RWPE2 (cell line): ENCODE results near the gene SQOR.

Experiments
- ATAC-seq: fragments of 200-7000 bp; cut with Tn5 transposase; 3 replicates; pipeline ENCODE4 v1.9.1; 2021; ENCODE audit warnings: low read depth
- DNase-seq: peaks from one replicate; pipeline ENCODE4 v3.0.0-alpha.2; 2020; ENCODE audit warnings: low spot score
- H3K27ac ChIP-seq: fragments of 450-650 bp; 2 replicates; pipeline ENCODE4 v1.5.1; 2017; ENCODE audit warnings: mild to moderate bottlenecking; ENCODE audit not compliant: poor library complexity, severe bottlenecking
- H3K27me3 ChIP-seq: fragments of 250-450 bp; sonication (Bioruptor Pico); 2 replicates; pipeline ENCODE4 v1.5.1; 2021; ENCODE audit warnings: mild to moderate bottlenecking, moderate library complexity; ENCODE audit not compliant: insufficient read depth, poor library complexity, severe bottlenecking
- H3K36me3 ChIP-seq: fragments of 250-450 bp; sonication (Bioruptor Pico); 2 replicates; pipeline ENCODE4 v1.5.1; 2020; ENCODE audit warnings: low read depth, mild to moderate bottlenecking, moderate library complexity
- H3K4me1 ChIP-seq: fragments of 250-450 bp; sonication (Bioruptor Pico); 2 replicates; pipeline ENCODE4 v1.5.1; 2021; ENCODE audit warnings: mild to moderate bottlenecking, moderate library complexity; ENCODE audit not compliant: insufficient read depth, poor library complexity, severe bottlenecking
- H3K4me3 ChIP-seq: fragments of 250-450 bp; sonication (Bioruptor Pico); 2 replicates; pipeline ENCODE4 v1.5.1; 2021; ENCODE audit warnings: mild to moderate bottlenecking, moderate library complexity; ENCODE audit not compliant: severe bottlenecking
- H3K9me3 ChIP-seq: fragments of 250-450 bp; sonication (Bioruptor Pico); 2 replicates; pipeline ENCODE4 v1.5.1; 2021; ENCODE audit warnings: mild to moderate bottlenecking, moderate library complexity; ENCODE audit not compliant: severe bottlenecking
- TF ChIP-seq, protein P1 (sequence below): fragments of 450-650 bp; IDR thresholded peaks from one replicate; pipeline ENCODE4 v1.5.1; 2017; ENCODE audit warnings: mild to moderate bottlenecking, moderate library complexity; ENCODE audit not compliant: poor library complexity, severe bottlenecking

SQOR gene

DNA sequence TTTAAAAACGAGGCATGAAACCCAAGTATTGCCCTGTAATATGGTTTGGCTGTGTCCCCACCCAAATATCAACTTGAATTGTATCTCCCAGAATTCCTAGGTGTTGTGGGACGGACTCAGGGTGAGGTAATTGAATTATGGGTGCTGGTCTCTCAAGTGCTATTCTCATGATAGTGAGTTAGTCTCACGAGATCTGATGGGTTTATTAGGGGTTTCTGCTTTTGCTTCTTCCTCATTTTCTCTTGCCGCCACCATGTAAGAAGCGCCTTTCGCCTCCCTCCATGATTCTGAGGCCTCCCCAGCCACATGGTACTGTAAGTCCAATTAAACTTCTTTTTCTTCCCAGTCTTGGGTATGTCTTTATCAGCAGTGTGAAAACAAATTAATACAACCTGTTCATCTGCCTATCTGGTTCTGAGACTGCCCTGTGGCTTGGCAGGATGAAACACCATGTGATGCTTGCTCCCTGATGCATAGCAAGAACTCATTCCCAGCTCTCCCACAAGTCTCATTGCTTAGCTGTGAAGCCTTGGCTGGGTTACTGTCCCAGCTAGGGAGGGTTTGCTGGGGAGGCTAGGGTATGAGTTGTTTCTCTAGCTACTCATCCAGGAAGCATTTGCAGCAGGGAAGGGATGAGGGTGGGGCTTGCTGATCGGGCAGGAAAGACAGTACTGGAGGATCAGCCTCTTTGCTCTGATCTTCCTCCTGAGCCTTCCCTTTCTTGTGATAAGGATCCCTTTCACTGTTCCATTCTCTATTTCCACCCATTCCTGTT is 3.7 kb upstream of the SQOR start:
- ATAC-seq (peak; percentile 64), DNase-seq (peak; percentile 81)
- Histone ChIP-seq H3K4me1 (peaks cover 14% of the 10 kb centered on the region), H3K36me3 (no peaks in the 10 kb centered on the region), H3K9me3 (peaks cover 3% of the 10 kb centered on the region), H3K27ac (peak overlapping the region; percentile 82), H3K27me3 (no peaks in the 10 kb centered on the region), H3K4me3 (no peak overlapping the region)
- TF ChIP-seq, protein P1, sequence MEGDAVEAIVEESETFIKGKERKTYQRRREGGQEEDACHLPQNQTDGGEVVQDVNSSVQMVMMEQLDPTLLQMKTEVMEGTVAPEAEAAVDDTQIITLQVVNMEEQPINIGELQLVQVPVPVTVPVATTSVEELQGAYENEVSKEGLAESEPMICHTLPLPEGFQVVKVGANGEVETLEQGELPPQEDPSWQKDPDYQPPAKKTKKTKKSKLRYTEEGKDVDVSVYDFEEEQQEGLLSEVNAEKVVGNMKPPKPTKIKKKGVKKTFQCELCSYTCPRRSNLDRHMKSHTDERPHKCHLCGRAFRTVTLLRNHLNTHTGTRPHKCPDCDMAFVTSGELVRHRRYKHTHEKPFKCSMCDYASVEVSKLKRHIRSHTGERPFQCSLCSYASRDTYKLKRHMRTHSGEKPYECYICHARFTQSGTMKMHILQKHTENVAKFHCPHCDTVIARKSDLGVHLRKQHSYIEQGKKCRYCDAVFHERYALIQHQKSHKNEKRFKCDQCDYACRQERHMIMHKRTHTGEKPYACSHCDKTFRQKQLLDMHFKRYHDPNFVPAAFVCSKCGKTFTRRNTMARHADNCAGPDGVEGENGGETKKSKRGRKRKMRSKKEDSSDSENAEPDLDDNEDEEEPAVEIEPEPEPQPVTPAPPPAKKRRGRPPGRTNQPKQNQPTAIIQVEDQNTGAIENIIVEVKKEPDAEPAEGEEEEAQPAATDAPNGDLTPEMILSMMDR: no peak

- Histone ChIP-seq H3K27ac (peak overlapping the region; percentile 82), H3K36me3 (peaks cover 3% of the 10 kb centered on the region; the same call in 1 of the 2 replicates), H3K27me3 (no peaks in the 10 kb centered on the region), H3K9me3 (no peaks in the 10 kb centered on the region), H3K4me3 (no peak overlapping the region), H3K4me1 (peaks cover 18% of the 10 kb centered on the region)
- TF ChIP-seq, protein P1: no peak
- DNase-seq (no peak), ATAC-seq (peak; percentile 7; the same call in 1 of the 3 replicates)
These were observed 3.1 kb upstream of the SQOR start for GRCh38 chr15:45631776-45632175.

- peaks cover 51% of the 10 kb centered on the region for H3K4me1 ChIP-seq
- TF ChIP-seq, protein P1: peak; percentile 91
These were observed 386 bp downstream of the SQOR start for GRCh38 chr15:45635191-45635638.

GRCh38 chr15:45635763-45636292 is 999 bp downstream of the SQOR start:
- Histone ChIP-seq H3K9me3 (no peaks in the 10 kb centered on the region), H3K27ac (peak overlapping the region; percentile 100), H3K36me3 (peaks cover 29% of the 10 kb centered on the region), H3K4me1 (peaks cover 56% of the 10 kb centered on the region), H3K27me3 (no peaks in the 10 kb centered on the region), H3K4me3 (peak overlapping the region; percentile 72)
- TF ChIP-seq, protein P1: peak; percentile 65
- DNase-seq (no peak), ATAC-seq (no peak)

More at GRCh38 chr15:45635191-45635638, 386 bp downstream of the SQOR start:
- Histone ChIP-seq H3K27me3 (no peaks in the 10 kb centered on the region), H3K36me3 (peaks cover 28% of the 10 kb centered on the region), H3K4me3 (peak overlapping the region; percentile 72), H3K27ac (peak overlapping the region; percentile 100), H3K9me3 (no peaks in the 10 kb centered on the region)
- peak; percentile 83 for DNase-seq
- ATAC-seq: peak; percentile 44
